Bronchial epithelial cell (primary cell): ENCODE results near the gene FCAR. TPM values are rescaled to one million over a fixed set of nuclear protein-coding genes. Genes with fewer than 3 reads are reported as not detected.
"Not testable (repeated sequence)": the region's sequence is repeated elsewhere in the genome, so short reads cannot be mapped to it uniquely, and the experiment has no call there.

ENCODE experiments used
- DNase-seq: peaks from one replicate; pipeline ENCODE4 v3.0.0-alpha.2; 2010; ENCODE audit warnings: low read depth
- FAIRE-seq: peaks from 2 replicates; lab custom pipeline; 2011; peaks lifted over from hg19 to GRCh38; lab: Jason Lieb, UNC
- H3K27me3 ChIP-seq: 2 replicates; pipeline ENCODE4 v1.5.1; 2011; ENCODE audit warnings: low read length; ENCODE audit not compliant: control insufficient read depth, insufficient read depth
- H3K36me3 ChIP-seq: 2 replicates; pipeline ENCODE4 v1.5.1; 2011; ENCODE audit warnings: low read length; ENCODE audit not compliant: control insufficient read depth, insufficient read depth
- H3K4me3 ChIP-seq: 2 replicates; pipeline ENCODE4 v1.5.1; 2011; ENCODE audit warnings: mild to moderate bottlenecking, low read depth, low read length, control low read depth
- total RNA-seq: library from RNA; depleted of rRNA; stranded (reverse); fragments of >200 nt; gene quantifications from 2 replicates; pipeline ENCODE4 v1.2.1, GENCODE V29; 2014
- TF ChIP-seq, protein P1 (sequence below): IDR thresholded peaks from 2 replicates; pipeline ENCODE4 v1.5.1; 2011; ENCODE audit warnings: mild to moderate bottlenecking, moderate library complexity, low read length, control low read depth, inconsistent platforms; ENCODE audit not compliant: insufficient read depth, severe bottlenecking

The FCAR gene
- total RNA-seq, 1 donor from 2014 or later: not detected

DNA sequence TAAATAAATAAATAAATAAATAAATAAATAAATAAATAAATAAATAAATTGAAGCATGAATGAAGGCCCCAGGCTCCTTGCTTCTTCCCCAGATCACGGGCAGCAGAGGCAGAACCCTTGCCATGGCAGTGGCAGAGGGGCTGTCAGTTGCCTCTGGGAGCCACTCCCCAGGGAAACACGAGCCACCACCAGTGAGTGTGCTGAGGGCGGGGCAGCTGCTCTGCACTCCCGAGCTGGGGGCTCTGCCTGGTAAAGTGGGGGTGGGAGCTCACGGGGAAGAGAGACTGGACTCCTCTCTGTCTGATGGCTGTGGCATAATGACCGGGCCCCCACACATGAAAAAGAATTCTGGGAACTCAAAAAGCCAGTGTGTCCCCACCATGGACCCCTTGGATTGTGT, 7.8 kb downstream of the FCAR start:
- TF ChIP-seq, protein P1, sequence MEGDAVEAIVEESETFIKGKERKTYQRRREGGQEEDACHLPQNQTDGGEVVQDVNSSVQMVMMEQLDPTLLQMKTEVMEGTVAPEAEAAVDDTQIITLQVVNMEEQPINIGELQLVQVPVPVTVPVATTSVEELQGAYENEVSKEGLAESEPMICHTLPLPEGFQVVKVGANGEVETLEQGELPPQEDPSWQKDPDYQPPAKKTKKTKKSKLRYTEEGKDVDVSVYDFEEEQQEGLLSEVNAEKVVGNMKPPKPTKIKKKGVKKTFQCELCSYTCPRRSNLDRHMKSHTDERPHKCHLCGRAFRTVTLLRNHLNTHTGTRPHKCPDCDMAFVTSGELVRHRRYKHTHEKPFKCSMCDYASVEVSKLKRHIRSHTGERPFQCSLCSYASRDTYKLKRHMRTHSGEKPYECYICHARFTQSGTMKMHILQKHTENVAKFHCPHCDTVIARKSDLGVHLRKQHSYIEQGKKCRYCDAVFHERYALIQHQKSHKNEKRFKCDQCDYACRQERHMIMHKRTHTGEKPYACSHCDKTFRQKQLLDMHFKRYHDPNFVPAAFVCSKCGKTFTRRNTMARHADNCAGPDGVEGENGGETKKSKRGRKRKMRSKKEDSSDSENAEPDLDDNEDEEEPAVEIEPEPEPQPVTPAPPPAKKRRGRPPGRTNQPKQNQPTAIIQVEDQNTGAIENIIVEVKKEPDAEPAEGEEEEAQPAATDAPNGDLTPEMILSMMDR: no peak
- no peak for DNase-seq

DNA sequence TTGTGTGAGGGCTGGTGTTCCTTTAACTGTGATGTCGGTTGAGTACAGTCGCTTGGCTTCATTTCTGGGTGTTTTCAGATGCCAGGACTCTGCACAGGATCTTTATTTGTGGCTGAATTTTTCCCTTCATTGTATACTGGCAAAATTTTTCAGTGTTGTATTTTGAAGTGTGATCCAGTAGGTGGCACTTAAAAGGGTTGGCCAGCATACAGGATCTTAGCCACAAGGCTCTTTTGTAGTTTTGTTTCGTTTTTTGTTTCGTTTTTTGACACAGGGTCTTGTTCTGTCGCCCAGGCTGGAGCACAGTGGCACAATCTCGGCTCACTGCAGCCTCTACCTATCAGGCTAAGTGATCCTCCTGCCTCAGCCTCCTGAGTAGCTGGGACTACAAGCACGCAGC, 8.7 kb downstream of the FCAR start:
- DNase-seq: no peak
- no peak for FAIRE-seq

More for the DNA sequence above, 7.8 kb downstream of the FCAR start:
- no peaks in the 10 kb centered on the region for H3K27me3 ChIP-seq
- H3K4me3 ChIP-seq: no peak overlapping the region
- no peak for FAIRE-seq
- no peaks in the 10 kb centered on the region for H3K36me3 ChIP-seq

DNA sequence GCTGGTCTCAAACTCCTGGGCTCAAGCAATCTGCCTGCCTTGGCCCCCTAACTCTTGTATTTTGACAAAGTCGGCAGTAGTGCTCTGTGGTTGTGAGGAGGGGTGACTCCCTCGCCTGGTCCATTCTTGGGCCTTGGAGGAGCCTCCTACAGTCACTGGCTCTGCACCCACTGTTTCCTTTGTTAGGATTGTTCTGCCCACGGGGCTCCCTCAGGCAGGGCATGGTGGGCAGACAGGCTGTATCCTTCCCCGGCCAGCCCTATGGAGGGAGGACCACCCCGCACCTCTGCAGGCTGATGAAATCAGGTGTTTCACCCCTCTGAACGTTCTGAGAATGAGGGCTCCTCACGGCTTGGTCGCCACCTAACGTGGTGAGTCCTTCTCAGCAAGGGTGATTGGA, 9.2 kb downstream of the FCAR start:
- FAIRE-seq (no peak), DNase-seq (no peak)
- H3K36me3 ChIP-seq: no peaks in the 10 kb centered on the region
- no peaks in the 10 kb centered on the region for H3K27me3 ChIP-seq
- no peak overlapping the region for H3K4me3 ChIP-seq
- TF ChIP-seq, protein P1: no peak

More for the DNA sequence above, 8.7 kb downstream of the FCAR start:
- Histone ChIP-seq H3K36me3 (no peaks in the 10 kb centered on the region), H3K27me3 (no peaks in the 10 kb centered on the region), H3K4me3 (no peak overlapping the region)
- TF ChIP-seq, protein P1: no peak

DNA sequence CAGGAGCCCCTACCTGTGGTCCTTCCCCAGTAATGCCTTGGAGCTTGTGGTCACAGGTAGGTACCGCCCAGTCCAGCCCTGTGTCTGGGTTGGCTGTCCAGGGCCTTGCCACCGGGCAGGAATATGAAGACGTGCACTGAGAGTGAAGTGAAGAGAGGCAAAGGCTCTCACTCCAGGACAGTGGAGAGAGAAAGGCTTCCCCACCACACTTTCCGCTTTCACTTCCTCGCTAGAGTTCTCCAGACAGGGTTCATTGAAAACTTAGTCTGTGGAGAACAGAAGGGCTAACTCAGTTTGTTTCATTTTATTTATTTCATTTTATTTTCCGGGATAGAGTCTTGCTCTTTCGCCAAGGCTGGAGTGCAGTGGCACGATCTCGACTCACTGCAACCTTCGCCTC, 14.2 kb downstream of the FCAR start:
- no peak for DNase-seq

DNA sequence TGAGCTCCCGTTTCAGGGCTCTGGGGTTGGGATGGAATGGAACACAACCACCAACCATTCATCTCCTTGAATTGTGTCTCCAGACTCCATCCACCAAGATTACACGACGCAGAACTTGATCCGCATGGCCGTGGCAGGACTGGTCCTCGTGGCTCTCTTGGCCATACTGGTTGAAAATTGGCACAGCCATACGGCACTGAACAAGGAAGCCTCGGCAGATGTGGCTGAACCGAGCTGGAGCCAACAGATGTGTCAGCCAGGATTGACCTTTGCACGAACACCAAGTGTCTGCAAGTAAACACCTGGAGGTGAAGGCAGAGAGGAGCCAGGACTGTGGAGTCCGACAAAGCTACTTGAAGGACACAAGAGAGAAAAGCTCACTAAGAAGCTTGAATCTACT, 15.5 kb downstream of the FCAR start:
- FAIRE-seq (no peak), DNase-seq (no peak)
- Histone ChIP-seq H3K4me3 (no peak overlapping the region), H3K36me3 (no peaks in the 10 kb centered on the region), H3K27me3 (no peaks in the 10 kb centered on the region)
- TF ChIP-seq, protein P1: no peak

More for the DNA sequence above, 14.2 kb downstream of the FCAR start:
- no peak for FAIRE-seq
- Histone ChIP-seq H3K4me3 (no peak overlapping the region), H3K36me3 (no peaks in the 10 kb centered on the region), H3K27me3 (no peaks in the 10 kb centered on the region)
- TF ChIP-seq, protein P1: no peak

DNA sequence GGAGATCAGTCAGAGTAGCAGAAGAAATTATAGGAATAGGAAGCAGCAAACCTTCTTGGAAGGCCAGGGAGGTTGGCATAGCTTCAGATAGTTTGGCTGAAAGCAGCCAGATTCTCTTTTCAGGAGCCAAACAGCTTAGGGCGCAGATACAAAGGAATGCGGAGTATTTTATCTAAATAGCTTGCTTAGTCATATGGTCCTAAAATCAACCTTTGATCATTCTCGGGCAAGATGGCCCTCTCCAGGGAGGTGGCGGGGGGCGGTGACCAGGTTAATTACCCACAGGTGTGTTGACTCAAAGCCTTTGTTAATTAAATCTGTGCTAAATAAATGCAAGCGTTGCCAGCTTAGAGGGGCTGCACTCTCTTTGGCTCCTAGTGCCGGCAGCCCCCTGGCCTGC, 19.4 kb downstream of the FCAR start:
- no peaks in the 10 kb centered on the region for H3K27me3 ChIP-seq
- no peak overlapping the region for H3K4me3 ChIP-seq
- DNase-seq (no peak), FAIRE-seq (no peak)
- TF ChIP-seq, protein P1: no peak
- no peaks in the 10 kb centered on the region for H3K36me3 ChIP-seq

DNA sequence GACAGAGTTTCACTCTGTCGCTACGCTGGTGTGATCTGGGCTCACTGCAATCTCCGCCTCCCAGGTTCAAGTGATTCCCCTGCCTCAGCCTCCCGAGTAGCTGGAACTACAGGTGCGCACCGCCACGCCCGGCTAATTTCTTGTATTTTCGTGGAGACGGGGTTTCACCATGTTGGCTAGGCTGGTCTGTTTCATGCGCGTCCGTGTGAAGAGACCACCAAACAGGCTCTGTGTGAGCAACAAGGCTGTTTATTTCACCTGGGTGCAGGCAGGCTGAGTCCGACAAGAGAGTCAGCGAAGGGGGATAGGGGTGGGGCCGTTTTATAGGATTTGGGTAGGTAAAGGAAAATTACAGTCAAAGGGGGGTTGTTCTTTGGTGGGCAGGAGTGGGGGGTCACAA, 20.1 kb downstream of the FCAR start:
- H3K27me3 ChIP-seq, DNase-seq, FAIRE-seq, H3K4me3 ChIP-seq, H3K36me3 ChIP-seq: not testable (repeated sequence)
